Activated CD8-positive, alpha-beta memory T cell treated with anti-CD3 and anti-CD28 coated beads, Interleukin-2, amount 10 ng/mL, durations not matched to agents 7 days and 5 days (primary cell): ENCODE measurements around the gene DACT3. TPM values are rescaled to one million over a fixed set of nuclear protein-coding genes. Genes with fewer than 3 reads are reported as not detected.
A peak's percentile ranks its signal among the peaks of the same experiment; 100 is the strongest.

Source experiments
- ATAC-seq: fragments of 150-1000 bp; cut with Tn5 transposase; one replicate; pipeline ENCODE4 v1.10.0; 2021; ENCODE audit warnings: moderate library complexity
- CTCF ChIA-PET: fragments of 350-600 bp; sonication (Branson Sonifier 250); formaldehyde crosslinking; loops from one replicate; lab custom pipeline; 2021; ENCODE audit warnings: antibody characterized with exemption; lab: Charles Lee
- DNase-seq: peaks from one replicate; pipeline ENCODE4 v3.0.0-alpha.2; 2020
- H3K27ac Mint-ChIP-seq: one replicate; pipeline ENCODE4 v1.8.0; 2021; ENCODE audit warnings: mild to moderate bottlenecking, mixed read lengths
- H3K27me3 Mint-ChIP-seq: one replicate; pipeline ENCODE4 v1.8.0; 2021; ENCODE audit warnings: mixed read lengths
- H3K36me3 Mint-ChIP-seq: one replicate; pipeline ENCODE4 v1.8.0; 2021; ENCODE audit warnings: mild to moderate bottlenecking, mixed read lengths
- H3K4me1 Mint-ChIP-seq: one replicate; pipeline ENCODE4 v1.8.0; 2021; ENCODE audit warnings: mixed read lengths
- H3K4me3 Mint-ChIP-seq: one replicate; pipeline ENCODE4 v1.8.0; 2021; ENCODE audit warnings: mild to moderate bottlenecking, moderate library complexity, mixed read lengths
- H3K9me3 Mint-ChIP-seq: one replicate; pipeline ENCODE4 v1.8.0; 2022; ENCODE audit warnings: low read depth, mixed read lengths
- total RNA-seq, 2 experiments: library from RNA; stranded (reverse); gene quantifications; one replicate each; pipeline ENCODE4 v1.2.3, GENCODE V29; 2021

The DACT3 gene
- total RNA-seq, 2 experiments from 2014 or later: 0.12 to 1.2 TPM

- CTCF ChIA-PET: interaction anchor here (1.4 to 1.7 kb wide), 2 partner anchors 9 to 15 kb away, joined by 3 to 6 read pairs; no protein-coding TSS in a partner anchor
- DNase-seq: no peak
- Mint-ChIP-seq H3K27me3 (no peaks in the 10 kb centered on the region), H3K4me1 (peaks cover 38% of the 10 kb centered on the region), H3K27ac (no peak overlapping the region), H3K4me3 (no peak overlapping the region), H3K36me3 (peaks cover 38% of the 10 kb centered on the region), H3K9me3 (no peaks in the 10 kb centered on the region)
- ATAC-seq: no peak
Measured at GRCh38 chr19:46604781-46605355, 56.1 kb downstream of the DACT3 start.

- ATAC-seq (no peak), DNase-seq (no peak)
- peaks cover 38% of the 10 kb centered on the region for H3K4me1 Mint-ChIP-seq
- peaks cover 33% of the 10 kb centered on the region for H3K36me3 Mint-ChIP-seq
- H3K9me3 Mint-ChIP-seq: no peaks in the 10 kb centered on the region
- peak overlapping the region; percentile 100 for H3K27ac Mint-ChIP-seq
- H3K4me3 Mint-ChIP-seq: peak overlapping the region; percentile 98
- CTCF ChIA-PET: interaction anchor here (4.1 to 4.4 kb wide), 2 partner anchors 9 to 58 kb away, joined by 24 to 93 read pairs; partner anchors contain the start of gene DACT3
- no peaks in the 10 kb centered on the region for H3K27me3 Mint-ChIP-seq
Measured at GRCh38 chr19:46603752-46604231, 57.2 kb downstream of the DACT3 start.

- peak overlapping the region; percentile 98 for H3K4me3 Mint-ChIP-seq
- ATAC-seq (no peak), DNase-seq (no peak)
- no peaks in the 10 kb centered on the region for H3K9me3 Mint-ChIP-seq
- peaks cover 34% of the 10 kb centered on the region for H3K36me3 Mint-ChIP-seq
- peaks cover 38% of the 10 kb centered on the region for H3K4me1 Mint-ChIP-seq
- H3K27ac Mint-ChIP-seq: peak overlapping the region; percentile 100
- H3K27me3 Mint-ChIP-seq: peaks cover 4% of the 10 kb centered on the region
- CTCF ChIA-PET: interaction anchor here (4.1 to 4.4 kb wide), 2 partner anchors 10 to 58 kb away, joined by 24 to 93 read pairs; partner anchors contain the start of gene DACT3
Measured at GRCh38 chr19:46603195-46603637, 57.8 kb downstream of the DACT3 start.

GRCh38 chr19:46602392-46603194, 58.4 kb downstream of the DACT3 start:
- ATAC-seq (peak; percentile 12), DNase-seq (peak; percentile 73)
- peaks cover 30% of the 10 kb centered on the region for H3K36me3 Mint-ChIP-seq
- CTCF ChIA-PET: interaction anchor here (0.7 to 4.4 kb wide), 5 partner anchors 10 to 642 kb away, joined by 3 to 93 read pairs (median 4); partner anchors contain the start of gene DACT3
- peak overlapping the region; percentile 98 for H3K4me3 Mint-ChIP-seq
- H3K9me3 Mint-ChIP-seq: no peaks in the 10 kb centered on the region
- H3K27ac Mint-ChIP-seq: peak overlapping the region; percentile 100
- peaks cover 8% of the 10 kb centered on the region for H3K27me3 Mint-ChIP-seq
- peaks cover 38% of the 10 kb centered on the region for H3K4me1 Mint-ChIP-seq

GRCh38 chr19:46601318-46602224, 59.4 kb downstream of the DACT3 start, which contains the start of gene CALM3:
Gene CALM3 (plus strand): TSS chr19:46601330. CDS start chr19:46601435, 105 bp downstream.
- Mint-ChIP-seq H3K27me3 (peaks cover 8% of the 10 kb centered on the region), H3K27ac (peak within 1 kb of the TSS; percentile 100), H3K9me3 (no peaks in the 10 kb centered on the region), H3K4me1 (peaks cover 38% of the 10 kb centered on the region), H3K36me3 (peaks cover 26% of the 10 kb centered on the region), H3K4me3 (peak within 1 kb of the TSS; percentile 98)
- no peak for DNase-seq
- no peak for ATAC-seq
- CTCF ChIA-PET: interaction anchor here (0.7 to 4.4 kb wide), 10 partner anchors 11 to 223 kb away, joined by 3 to 93 read pairs (median 4); partner anchors contain the start of gene DACT3

- H3K9me3 Mint-ChIP-seq: no peaks in the 10 kb centered on the region
- H3K27ac Mint-ChIP-seq: peak overlapping the region; percentile 100
- DNase-seq (peak; percentile 97), ATAC-seq (peak; percentile 88)
- CTCF ChIA-PET: interaction anchor here (0.6 to 4.4 kb wide), 16 partner anchors 10 to 204 kb away, joined by 3 to 93 read pairs (median 4); partner anchors contain the start of gene DACT3
- peaks cover 32% of the 10 kb centered on the region for H3K4me1 Mint-ChIP-seq
- H3K4me3 Mint-ChIP-seq: peak overlapping the region; percentile 98
- peaks cover 20% of the 10 kb centered on the region for H3K36me3 Mint-ChIP-seq
- peaks cover 8% of the 10 kb centered on the region for H3K27me3 Mint-ChIP-seq
Measured at GRCh38 chr19:46600384-46601317, 60.3 kb downstream of the DACT3 start.

- peaks cover 8% of the 10 kb centered on the region for H3K27me3 Mint-ChIP-seq
- CTCF ChIA-PET: interaction anchor here (0.6 to 4.4 kb wide), 12 partner anchors 9 to 196 kb away, joined by 3 to 93 read pairs (median 4); partner anchors contain the start of gene DACT3
- H3K4me1 Mint-ChIP-seq: peaks cover 31% of the 10 kb centered on the region
- DNase-seq (no peak), ATAC-seq (no peak)
- peaks cover 19% of the 10 kb centered on the region for H3K36me3 Mint-ChIP-seq
- peak overlapping the region; percentile 100 for H3K27ac Mint-ChIP-seq
- H3K4me3 Mint-ChIP-seq: peak overlapping the region; percentile 98
- no peaks in the 10 kb centered on the region for H3K9me3 Mint-ChIP-seq
Measured at GRCh38 chr19:46599716-46600373, 61.1 kb downstream of the DACT3 start.

- Mint-ChIP-seq H3K9me3 (no peaks in the 10 kb centered on the region), H3K4me3 (no peak overlapping the region), H3K36me3 (peaks cover 17% of the 10 kb centered on the region), H3K27me3 (peaks cover 8% of the 10 kb centered on the region), H3K4me1 (peaks cover 21% of the 10 kb centered on the region), H3K27ac (no peak overlapping the region)
- ATAC-seq: no peak
- DNase-seq: no peak
- CTCF ChIA-PET: interaction anchor here (1.4 to 1.7 kb wide), 3 partner anchors 10 to 130 kb away, joined by 3 to 6 read pairs (median 5); no protein-coding TSS in a partner anchor
Measured at GRCh38 chr19:46598372-46598917, 62.5 kb downstream of the DACT3 start.
